Trophoblast cell (in vitro differentiated cells and primary cell): ENCODE results near the gene STK38L.

Experiments used
- DNase-seq, 2 donors: peaks; one replicate each; pipeline ENCODE4 v3.0.0-alpha.2; 2016
- H2AFZ ChIP-seq: 2 replicates; pipeline ENCODE4 v1.6.1; 2013; ENCODE audit warnings: low read length, moderate library complexity, mild to moderate bottlenecking; ENCODE audit not compliant: insufficient read depth, poor library complexity
- H2AK5ac ChIP-seq: 2 replicates; pipeline ENCODE4 v1.6.1; 2013; ENCODE audit warnings: mild to moderate bottlenecking, low read length
- H2BK120ac ChIP-seq: 2 replicates; pipeline ENCODE4 v1.6.1; 2013; ENCODE audit warnings: low read length, mild to moderate bottlenecking, moderate library complexity; ENCODE audit not compliant: insufficient read depth, poor library complexity
- H2BK12ac ChIP-seq: 2 replicates; pipeline ENCODE4 v1.6.1; 2013; ENCODE audit warnings: mild to moderate bottlenecking, low read length, moderate library complexity
- H2BK5ac ChIP-seq: 2 replicates; pipeline ENCODE4 v1.6.1; 2013; ENCODE audit warnings: low read length, low read depth, moderate library complexity, mild to moderate bottlenecking; ENCODE audit not compliant: poor library complexity
- H3K14ac ChIP-seq: 2 replicates; pipeline ENCODE4 v1.6.1; 2013; ENCODE audit warnings: mild to moderate bottlenecking, low read length
- H3K18ac ChIP-seq: 2 replicates; pipeline ENCODE4 v1.6.1; 2013; ENCODE audit warnings: mild to moderate bottlenecking, low read length
- H3K23ac ChIP-seq: 2 replicates; pipeline ENCODE4 v1.6.1; 2013; ENCODE audit warnings: low read length
- H3K27ac ChIP-seq: 2 replicates; pipeline ENCODE4 v1.5.1; 2013; ENCODE audit warnings: low read depth, mild to moderate bottlenecking, inconsistent platforms, low read length, moderate library complexity
- H3K27me3 ChIP-seq: 2 replicates; pipeline ENCODE4 v1.6.1; 2013; ENCODE audit warnings: inconsistent platforms, mild to moderate bottlenecking, low read length, moderate library complexity; ENCODE audit not compliant: insufficient read depth
- H3K36me3 ChIP-seq, 2 experiments: 1 replicate in 1 of 2; 2 replicates in 1 of 2; pipeline ENCODE4 v1.6.1; 2013; ENCODE audit warnings: low read length in 2 of 2, mild to moderate bottlenecking in 2 of 2, moderate library complexity in 1 of 2; ENCODE audit not compliant: insufficient read depth in 2 of 2, control insufficient read depth in 1 of 2
- H3K4ac ChIP-seq: 2 replicates; pipeline ENCODE4 v1.6.1; 2013; ENCODE audit warnings: low read depth, mild to moderate bottlenecking, low read length, moderate library complexity
- H3K4me1 ChIP-seq, 2 experiments: 1 replicate in 1 of 2; 2 replicates in 1 of 2; pipeline ENCODE4 v1.6.1; 2013; ENCODE audit warnings: low read length in 2 of 2, mild to moderate bottlenecking in 2 of 2, moderate library complexity in 1 of 2; ENCODE audit not compliant: insufficient read depth in 2 of 2, control insufficient read depth in 1 of 2
- H3K4me2 ChIP-seq: 2 replicates; pipeline ENCODE4 v1.6.1; 2013; ENCODE audit warnings: inconsistent platforms, mild to moderate bottlenecking, low read length, moderate library complexity
- H3K4me3 ChIP-seq: 2 replicates; pipeline ENCODE4 v1.5.1; 2013; ENCODE audit warnings: mild to moderate bottlenecking, low read depth, low read length, inconsistent platforms
- H3K79me1 ChIP-seq: one replicate; pipeline ENCODE4 v1.6.1; 2013; ENCODE audit warnings: low read length
- H3K79me2 ChIP-seq: 2 replicates; pipeline ENCODE4 v1.6.1; 2013; ENCODE audit warnings: low read length, mild to moderate bottlenecking; ENCODE audit not compliant: control insufficient read depth, insufficient read depth, poor library complexity
- H3K9ac ChIP-seq: 2 replicates; pipeline ENCODE4 v1.6.1; 2013; ENCODE audit warnings: mild to moderate bottlenecking, low read length
- H3K9me3 ChIP-seq: 2 replicates; pipeline ENCODE4 v1.6.1; 2013; ENCODE audit warnings: low read depth, mild to moderate bottlenecking, control low read depth, inconsistent platforms, low read length; ENCODE audit not compliant: insufficient read depth
- H4K12ac ChIP-seq: 2 replicates; pipeline ENCODE4 v1.6.1; 2013; ENCODE audit warnings: low read depth, mild to moderate bottlenecking, low read length, moderate library complexity
- H4K8ac ChIP-seq: 2 replicates; pipeline ENCODE4 v1.6.1; 2013; ENCODE audit warnings: low read depth, mild to moderate bottlenecking, low read length, moderate library complexity
- H4K91ac ChIP-seq: one replicate; pipeline ENCODE4 v1.6.1; 2013; ENCODE audit warnings: low read depth, mild to moderate bottlenecking, low read length, moderate library complexity
- WGBS: extraction: QIAGEN DNeasy Blood & Tissue Kit; methylation state at CpG from one replicate; pipeline ENCODE4 v1.1.7; 2013; ENCODE audit warnings: missing lambda C conversion rate; ENCODE audit not compliant: insufficient read length, insufficient coverage; ENCODE audit errors: extremely low coverage; 5-methylcytosine and 5-hydroxymethylcytosine counted together

Gene STK38L

GRCh38 chr12:27366621-27367020, 122.5 kb downstream of the STK38L start:
- no peaks in the 10 kb centered on the region for H3K79me2 ChIP-seq
- no peak overlapping the region for H2AFZ ChIP-seq
- no peak overlapping the region for H3K18ac ChIP-seq
- no peaks in the 10 kb centered on the region for H3K79me1 ChIP-seq
- no CpG with 5 or more reads among the region's 3 CpGs for WGBS
- no peak overlapping the region for H2BK5ac ChIP-seq
- H2BK12ac ChIP-seq: no peak overlapping the region
- H3K23ac ChIP-seq: no peak overlapping the region
- no peak overlapping the region for H4K91ac ChIP-seq
- H3K9me3 ChIP-seq: no peaks in the 10 kb centered on the region
- DNase-seq: no peak
- H3K4ac ChIP-seq: no peak overlapping the region
- no peak overlapping the region for H4K8ac ChIP-seq
- no peak overlapping the region for H2AK5ac ChIP-seq
- H3K4me1 ChIP-seq: no peaks in the 10 kb centered on the region
- no peaks in the 10 kb centered on the region for H3K27me3 ChIP-seq
- no peak overlapping the region for H3K4me3 ChIP-seq
- no peak overlapping the region for H3K27ac ChIP-seq
- no peaks in the 10 kb centered on the region for H3K36me3 ChIP-seq
- no peak overlapping the region for H3K4me2 ChIP-seq
- no peak overlapping the region for H4K12ac ChIP-seq
- no peak overlapping the region for H3K9ac ChIP-seq
- no peak overlapping the region for H2BK120ac ChIP-seq
- H3K14ac ChIP-seq: no peak overlapping the region

- Histone ChIP-seq H3K27ac (no peak overlapping the region), H3K18ac (no peak overlapping the region), H3K27me3 (no peaks in the 10 kb centered on the region), H3K4me1 (no peaks in the 10 kb centered on the region), H3K4me2 (no peak overlapping the region), H2AFZ (no peak overlapping the region), H4K8ac (no peak overlapping the region), H3K79me2 (no peaks in the 10 kb centered on the region), H2BK5ac (no peak overlapping the region), H3K23ac (no peak overlapping the region), H2BK12ac (no peak overlapping the region), H4K12ac (no peak overlapping the region), H3K9me3 (no peaks in the 10 kb centered on the region), H3K4me3 (no peak overlapping the region), H4K91ac (no peak overlapping the region), H3K4ac (no peak overlapping the region), H3K14ac (no peak overlapping the region), H3K79me1 (no peaks in the 10 kb centered on the region), H2BK120ac (no peak overlapping the region), H3K36me3 (no peaks in the 10 kb centered on the region), H3K9ac (no peak overlapping the region), H2AK5ac (no peak overlapping the region)
- DNase-seq: no peak
- no CpG with 5 or more reads among the region's 6 CpGs for WGBS
These were observed 123.0 kb downstream of the STK38L start for GRCh38 chr12:27367078-27367477.
